AG04450 (cell line): ENCODE results near the gene GPX7. TPM values are rescaled to one million over a fixed set of nuclear protein-coding genes. Genes with fewer than 3 reads are reported as not detected.

Source experiments
- CTCF ChIA-PET: fragments of 300-600, 350-600 bp; formaldehyde crosslinking; extraction: SDS; loops from one replicate; lab custom pipeline; 2022; ENCODE audit warnings: antibody characterized with exemption, inconsistent platforms; lab: Charles Lee
- POLR2A ChIA-PET: fragments of 350-600 bp; formaldehyde crosslinking; extraction: SDS; loops from one replicate; lab custom pipeline; 2021; ENCODE audit warnings: antibody characterized with exemption, inconsistent platforms; lab: Yijun Ruan, JAX
- DNase-seq: peaks from one replicate; pipeline ENCODE4 v3.0.0-alpha.2; 2011; ENCODE audit warnings: low read depth, low spot score
- H3K27ac ChIP-seq: one replicate; pipeline ENCODE4 v1.5.1; 2012; ENCODE audit warnings: low read depth, low read length, control low read depth
- H3K27me3 ChIP-seq: one replicate; pipeline ENCODE4 v1.6.0; 2012; ENCODE audit warnings: low read length; ENCODE audit not compliant: control insufficient read depth, insufficient read depth
- H3K4me3 ChIP-seq: 2 replicates; pipeline ENCODE4 v1.5.1; 2011; ENCODE audit warnings: mild to moderate bottlenecking, low read depth, low read length, control low read depth
- H3K9me3 ChIP-seq: 2 replicates; pipeline ENCODE4 v1.5.1; 2012; ENCODE audit warnings: low read length; ENCODE audit not compliant: control insufficient read depth, insufficient read depth
- polyA plus RNA-seq: library from polyadenylated mRNA; depleted of rRNA; stranded (reverse); fragments of >200 nt; gene quantifications from 2 replicates; pipeline ENCODE4 v1.2.3, GENCODE V29; 2011
- TF ChIP-seq, protein P1 (sequence below): IDR thresholded peaks from 2 replicates; pipeline ENCODE4 v1.5.1; 2011; ENCODE audit warnings: low read depth, low read length, control low read depth, inconsistent platforms

The GPX7 gene
- polyA plus RNA-seq, 1 experiment = 14.1 TPM

DNA sequence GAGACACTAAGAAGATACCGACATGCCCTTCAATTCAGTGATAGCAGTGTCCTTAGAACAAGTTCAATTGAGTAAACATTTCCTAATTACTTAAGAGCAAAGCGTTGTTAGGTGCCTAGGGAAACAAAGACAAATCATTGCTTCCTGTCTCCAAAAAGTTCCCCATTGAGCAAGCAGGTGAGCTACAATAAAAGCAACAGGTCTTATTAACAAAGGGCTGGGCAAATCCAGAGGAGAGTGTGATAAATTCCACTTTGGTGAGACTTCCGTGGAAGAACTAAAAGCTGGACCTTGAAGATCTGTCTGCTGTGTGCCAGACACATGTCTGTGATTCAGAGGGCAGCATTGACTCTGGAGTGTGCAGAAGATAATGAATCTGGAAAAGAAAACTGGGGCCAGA lies 47.4 kb upstream of the GPX7 start:
- ChIA-PET CTCF (no interaction called here), POLR2A (no interaction called here)
- Histone ChIP-seq H3K4me3 (no peak overlapping the region), H3K27me3 (no peaks in the 10 kb centered on the region), H3K27ac (no peak overlapping the region), H3K9me3 (no peaks in the 10 kb centered on the region; the same call in 1 of the 2 replicates)
- TF ChIP-seq, protein P1, sequence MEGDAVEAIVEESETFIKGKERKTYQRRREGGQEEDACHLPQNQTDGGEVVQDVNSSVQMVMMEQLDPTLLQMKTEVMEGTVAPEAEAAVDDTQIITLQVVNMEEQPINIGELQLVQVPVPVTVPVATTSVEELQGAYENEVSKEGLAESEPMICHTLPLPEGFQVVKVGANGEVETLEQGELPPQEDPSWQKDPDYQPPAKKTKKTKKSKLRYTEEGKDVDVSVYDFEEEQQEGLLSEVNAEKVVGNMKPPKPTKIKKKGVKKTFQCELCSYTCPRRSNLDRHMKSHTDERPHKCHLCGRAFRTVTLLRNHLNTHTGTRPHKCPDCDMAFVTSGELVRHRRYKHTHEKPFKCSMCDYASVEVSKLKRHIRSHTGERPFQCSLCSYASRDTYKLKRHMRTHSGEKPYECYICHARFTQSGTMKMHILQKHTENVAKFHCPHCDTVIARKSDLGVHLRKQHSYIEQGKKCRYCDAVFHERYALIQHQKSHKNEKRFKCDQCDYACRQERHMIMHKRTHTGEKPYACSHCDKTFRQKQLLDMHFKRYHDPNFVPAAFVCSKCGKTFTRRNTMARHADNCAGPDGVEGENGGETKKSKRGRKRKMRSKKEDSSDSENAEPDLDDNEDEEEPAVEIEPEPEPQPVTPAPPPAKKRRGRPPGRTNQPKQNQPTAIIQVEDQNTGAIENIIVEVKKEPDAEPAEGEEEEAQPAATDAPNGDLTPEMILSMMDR = no peak
- DNase-seq = no peak

DNA sequence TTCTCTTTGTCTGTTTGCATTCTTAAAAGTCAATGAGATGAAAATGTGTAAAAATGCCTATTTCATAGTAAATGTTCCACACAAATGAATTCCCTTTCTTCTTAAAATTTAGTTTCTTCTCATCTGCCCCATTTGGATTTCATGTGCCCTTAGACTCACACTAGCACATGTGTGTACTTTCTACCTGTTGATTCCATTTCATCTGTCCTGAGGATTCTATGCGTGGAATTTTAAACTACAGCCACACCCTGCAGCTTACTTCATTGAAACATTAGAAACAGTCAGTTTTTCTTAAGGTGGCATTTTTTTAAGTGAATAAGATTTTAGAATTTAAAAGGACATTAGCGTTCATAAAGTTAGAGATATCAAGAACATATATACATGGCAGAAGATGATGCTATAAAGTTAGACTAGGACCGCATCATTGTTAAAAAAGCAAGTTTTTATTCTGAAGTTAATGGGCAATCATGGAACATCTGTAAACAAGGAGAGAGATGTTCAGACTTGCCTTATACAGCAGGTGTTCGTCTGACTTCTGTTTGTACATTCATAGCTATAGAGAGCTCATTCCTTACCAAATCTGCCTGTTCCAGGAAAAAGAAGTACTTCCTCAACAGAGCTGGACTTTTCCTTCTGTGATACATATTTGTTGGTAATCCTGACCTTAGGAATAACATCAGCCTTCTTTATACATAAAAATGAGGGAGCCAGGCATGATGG lies 45.4 kb upstream of the GPX7 start:
- ChIA-PET CTCF (no interaction called here), POLR2A (no interaction called here)
- TF ChIP-seq, protein P1 = no peak

DNA sequence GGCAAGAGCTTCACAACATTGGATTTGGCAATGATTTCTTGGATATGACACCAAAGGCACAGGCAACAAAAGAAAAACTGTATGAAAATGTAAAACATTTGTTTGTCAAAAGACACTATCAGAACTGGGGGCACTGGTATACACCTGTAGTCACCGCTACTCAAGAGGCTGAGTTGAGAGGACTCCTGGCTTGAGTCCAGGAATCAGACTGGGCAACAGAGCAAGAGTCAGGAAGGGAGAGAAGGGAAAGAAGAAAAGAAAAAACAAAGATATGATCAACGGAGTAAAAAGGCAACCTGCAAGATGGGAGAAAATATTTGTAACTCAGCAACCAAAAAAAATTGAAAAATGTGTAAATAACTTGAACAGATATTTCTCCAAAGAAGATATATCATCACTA lies 43.2 kb upstream of the GPX7 start:
- H3K4me3 ChIP-seq = no peak overlapping the region
- ChIA-PET CTCF (no interaction called here), POLR2A (no interaction called here)
- DNase-seq = no peak
- H3K27me3 ChIP-seq = no peaks in the 10 kb centered on the region
- H3K9me3 ChIP-seq = no peaks in the 10 kb centered on the region
- TF ChIP-seq, protein P1 = no peak
- no peak overlapping the region for H3K27ac ChIP-seq

More for the DNA sequence above, 45.4 kb upstream of the GPX7 start:
- no peak overlapping the region for H3K27ac ChIP-seq
- H3K4me3 ChIP-seq = no peak overlapping the region
- no peaks in the 10 kb centered on the region for H3K27me3 ChIP-seq
- H3K9me3 ChIP-seq = no peaks in the 10 kb centered on the region; the same call in 1 of the 2 replicates
- no peak for DNase-seq

GRCh38 chr1:52559875-52560274 lies 42.3 kb upstream of the GPX7 start:
- CTCF ChIA-PET = no interaction called here
- TF ChIP-seq, protein P1 = no peak
- Histone ChIP-seq H3K9me3 (no peaks in the 10 kb centered on the region), H3K27me3 (no peaks in the 10 kb centered on the region), H3K27ac (no peak overlapping the region), H3K4me3 (no peak overlapping the region)
- POLR2A ChIA-PET = no interaction called here
- no peak for DNase-seq

DNA sequence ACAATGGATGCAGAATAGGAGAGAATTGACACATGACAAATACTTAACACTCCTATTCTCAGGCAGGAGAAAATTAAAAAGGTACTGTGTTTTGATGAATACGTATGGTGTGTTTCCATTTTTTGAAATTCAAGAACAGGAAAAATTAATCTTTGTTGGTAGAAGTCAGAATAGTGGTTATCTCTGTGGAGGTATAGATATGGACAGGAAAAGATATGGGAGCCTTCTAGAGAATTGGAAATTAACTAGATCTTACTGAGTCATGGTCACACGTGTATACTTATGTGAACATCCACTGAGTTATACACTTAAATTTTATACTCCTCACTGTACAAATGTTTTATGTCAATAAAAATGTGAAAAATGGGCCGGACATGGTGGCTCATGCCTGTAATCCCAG lies 39.4 kb upstream of the GPX7 start:
- DNase-seq = no peak
- TF ChIP-seq, protein P1 = no peak
- Histone ChIP-seq H3K4me3 (no peak overlapping the region), H3K27me3 (peaks cover 2% of the 10 kb centered on the region), H3K27ac (no peak overlapping the region), H3K9me3 (no peaks in the 10 kb centered on the region)
- POLR2A ChIA-PET = no interaction called here
- CTCF ChIA-PET = no interaction called here
